Right lobe of liver (tissue), 4 donors: Measurements from ENCODE around the gene NF1.

Source experiments
- CTCF ChIP-seq, 4 donors: fragments of 200-600 bp in 3 of 4; fragments of 450-650 bp in 1 of 4; IDR thresholded peaks; one replicate each; pipeline versions ENCODE4 v1.5.1 to v1.8.0; 2016 to 2022; ENCODE audit warnings: antibody characterized with exemption in 4 of 4, mild to moderate bottlenecking in 2 of 4
- POLR2A ChIP-seq: fragments of 450-650 bp; IDR thresholded peaks from one replicate; pipeline ENCODE4 v1.6.1; 2017; ENCODE audit warnings: antibody characterized with exemption, mild to moderate bottlenecking
- donor health status: DM: no; HTN: no; CAD: no.
- donor health status: DM: no; HTN: no; CAD: no.
- donor health status: DM: no; HTN: yes; CAD: no.

- no peak for TF ChIP-seq CTCF (IDR thresholded peaks at IDR 0.05)
- no peak for TF ChIP-seq POLR2A
Observed at GRCh38 chr17:31314782-31315100, 220.0 kb downstream of the NF1 start.
